ENCODE results near the gene TMEM9B. TPM values are rescaled to one million over a fixed set of nuclear protein-coding genes. Genes with fewer than 3 reads are reported as not detected.
"Not testable (repeated sequence)": the region's sequence is repeated elsewhere in the genome, so short reads cannot be mapped to it uniquely, and the experiment has no call there.

The TMEM9B gene
- total RNA-seq, 6 experiments from 2014 or later = 15.5 to 33.6 (median 19.8) TPM

- no peaks in the 10 kb centered on the region for H3K36me3 ChIP-seq
- no peaks in the 10 kb centered on the region for H3K4me1 ChIP-seq
- no peak for DNase-seq
- no peak for TF ChIP-seq POLR2A (IDR thresholded peaks at IDR 0.05)
- TF ChIP-seq CTCF (IDR thresholded peaks at IDR 0.05) = no peak
- H3K27ac ChIP-seq = no peak overlapping the region
- no peak overlapping the region for H3K4me3 ChIP-seq
- intact Hi-C loops (cut with DNase I) = no loop called here
- H3K9me3 ChIP-seq = no peaks in the 10 kb centered on the region
- no peaks in the 10 kb centered on the region for H3K27me3 ChIP-seq
- ATAC-seq = no peak
- 56% methylated on average over 1 of the region's 1 CpG for WGBS (ENCODE audit: insufficient coverage, low coverage, low lambda C conversion rate, missing lambda C conversion rate)
Observed at GRCh38 chr11:8989453-8989852, 25.2 kb upstream of the TMEM9B start.

- H3K4me1 ChIP-seq = no peaks in the 10 kb centered on the region
- H3K36me3 ChIP-seq = no peaks in the 10 kb centered on the region
- H3K9me3 ChIP-seq = no peaks in the 10 kb centered on the region
- H3K27me3 ChIP-seq = no peaks in the 10 kb centered on the region
- H3K27ac ChIP-seq = no peak overlapping the region
- intact Hi-C loops (cut with DNase I) = no loop called here
- no peak for DNase-seq
- no peak for TF ChIP-seq POLR2A (IDR thresholded peaks at IDR 0.05)
- H3K4me3 ChIP-seq = no peak overlapping the region
- WGBS (ENCODE audit: insufficient coverage, low coverage, low lambda C conversion rate, missing lambda C conversion rate) = 83% methylated on average over 2 of the region's 3 CpGs
- no peak for ATAC-seq
Observed at GRCh38 chr11:8988329-8989234, 24.3 kb upstream of the TMEM9B start.

GRCh38 chr11:8987446-8987845 is 23.2 kb upstream of the TMEM9B start:
- no peaks in the 10 kb centered on the region for H3K9me3 ChIP-seq
- TF ChIP-seq POLR2A (IDR thresholded peaks at IDR 0.05) (no peak), CTCF (IDR thresholded peaks at IDR 0.05) (no peak)
- H3K4me1 ChIP-seq = no peaks in the 10 kb centered on the region
- DNase-seq (no peak), ATAC-seq (no peak)
- H3K36me3 ChIP-seq = no peaks in the 10 kb centered on the region
- WGBS (ENCODE audit: insufficient coverage, low coverage, low lambda C conversion rate, missing lambda C conversion rate) = 80% methylated on average over 1 of the region's 2 CpGs
- no peak overlapping the region for H3K4me3 ChIP-seq
- H3K27ac ChIP-seq = no peak overlapping the region
- H3K27me3 ChIP-seq = no peaks in the 10 kb centered on the region
- intact Hi-C loops (cut with DNase I) = no loop called here

- intact Hi-C loops (cut with DNase I); ATAC-seq; H3K27ac ChIP-seq; H3K27me3 ChIP-seq; H3K36me3 ChIP-seq; H3K9me3 ChIP-seq; DNase-seq; H3K4me3 ChIP-seq; H3K4me1 ChIP-seq: not testable (repeated sequence)
- WGBS (ENCODE audit: insufficient coverage, low coverage, low lambda C conversion rate, missing lambda C conversion rate) = 96% methylated on average over 4 of the region's 6 CpGs
Observed at GRCh38 chr11:8986772-8987171, 22.5 kb upstream of the TMEM9B start.

GRCh38 chr11:8985462-8985861 is 21.2 kb upstream of the TMEM9B start:
- Histone ChIP-seq H3K27me3 (no peaks in the 10 kb centered on the region), H3K4me3 (no peak overlapping the region), H3K27ac (no peak overlapping the region), H3K4me1 (no peaks in the 10 kb centered on the region), H3K9me3 (no peaks in the 10 kb centered on the region), H3K36me3 (no peaks in the 10 kb centered on the region)
- ATAC-seq (no peak), DNase-seq (no peak)
- no peak for TF ChIP-seq POLR2A (IDR thresholded peaks at IDR 0.05)
- TF ChIP-seq CTCF (IDR thresholded peaks at IDR 0.05) = no peak
- intact Hi-C loops (cut with DNase I) = no loop called here
- WGBS (ENCODE audit: insufficient coverage, low coverage, low lambda C conversion rate, missing lambda C conversion rate) = 66% methylated on average over 3 of the region's 5 CpGs

Data from right lobe of liver (tissue), 6 donors.